Activated T-cell treated with anti-CD3 and anti-CD28 coated beads, Interleukin-2, amount 50 U/mL, for 24 hours (primary cell): ENCODE measurements around the gene RUFY4.

Source experiments
- DNase-seq: peaks from one replicate; pipeline ENCODE4 v3.0.0-alpha.2; 2020
- H3K27ac Mint-ChIP-seq: 2 replicates; pipeline ENCODE4 v1.8.0; 2020; ENCODE audit warnings: mild to moderate bottlenecking, mixed read lengths
- H3K27me3 Mint-ChIP-seq: 2 replicates; pipeline ENCODE4 v1.8.0; 2020; ENCODE audit warnings: mixed read lengths
- H3K36me3 Mint-ChIP-seq: 2 replicates; pipeline ENCODE4 v1.8.0; 2020; ENCODE audit warnings: low read depth, mixed read lengths
- H3K4me1 Mint-ChIP-seq: 2 replicates; pipeline ENCODE4 v1.8.0; 2020; ENCODE audit warnings: low read depth, mixed read lengths
- H3K4me3 Mint-ChIP-seq: 2 replicates; pipeline ENCODE4 v1.8.0; 2020; ENCODE audit warnings: mild to moderate bottlenecking, moderate library complexity, mixed read lengths
- H3K9me3 Mint-ChIP-seq: 2 replicates; pipeline ENCODE4 v1.8.0; 2020; ENCODE audit warnings: mixed read lengths

The RUFY4 gene

DNA sequence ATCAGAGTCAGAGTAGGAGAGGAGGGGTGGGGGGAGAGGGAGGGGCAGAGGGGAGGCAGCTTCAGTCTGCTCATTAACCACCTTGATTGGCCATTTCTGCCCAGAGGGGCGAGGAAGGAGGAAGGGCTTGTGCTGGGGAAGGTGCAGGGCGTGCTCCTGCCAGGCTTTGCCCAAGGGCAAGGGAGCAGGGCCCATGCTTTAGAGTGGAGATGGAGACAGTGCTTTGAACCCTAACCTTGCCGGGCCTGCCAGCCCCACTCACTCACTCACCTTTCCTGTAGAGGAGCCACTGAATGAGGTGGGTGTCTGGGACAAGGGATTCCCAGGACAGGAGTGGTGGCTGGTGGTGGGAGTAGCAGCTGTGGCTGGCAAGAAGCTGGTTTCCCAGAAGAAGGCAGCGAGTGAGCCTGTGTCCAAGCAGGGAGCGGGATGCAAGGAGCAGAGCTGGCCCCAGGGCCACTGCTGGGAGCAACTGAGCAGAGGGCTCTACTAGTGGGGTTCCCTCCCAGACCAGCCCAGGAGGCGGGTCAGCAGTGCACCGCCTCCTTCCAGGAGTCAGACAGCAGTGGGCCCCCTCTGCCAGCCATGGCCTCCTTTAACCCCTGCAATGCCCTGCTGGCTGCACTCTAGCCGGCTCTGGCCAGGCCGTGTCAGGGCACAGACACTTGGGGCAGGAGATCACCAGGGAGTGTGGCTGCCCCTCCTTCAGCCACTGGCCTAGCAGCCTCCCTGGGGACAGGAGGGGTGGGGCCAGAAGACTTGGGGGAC is 3.6 kb upstream of the RUFY4 start:
- Mint-ChIP-seq H3K4me3 (no peak overlapping the region), H3K27ac (no peak overlapping the region), H3K4me1 (peaks cover 8% of the 10 kb centered on the region), H3K27me3 (peaks cover 28% of the 10 kb centered on the region), H3K36me3 (no peaks in the 10 kb centered on the region), H3K9me3 (no peaks in the 10 kb centered on the region)
- no peak for DNase-seq

DNA sequence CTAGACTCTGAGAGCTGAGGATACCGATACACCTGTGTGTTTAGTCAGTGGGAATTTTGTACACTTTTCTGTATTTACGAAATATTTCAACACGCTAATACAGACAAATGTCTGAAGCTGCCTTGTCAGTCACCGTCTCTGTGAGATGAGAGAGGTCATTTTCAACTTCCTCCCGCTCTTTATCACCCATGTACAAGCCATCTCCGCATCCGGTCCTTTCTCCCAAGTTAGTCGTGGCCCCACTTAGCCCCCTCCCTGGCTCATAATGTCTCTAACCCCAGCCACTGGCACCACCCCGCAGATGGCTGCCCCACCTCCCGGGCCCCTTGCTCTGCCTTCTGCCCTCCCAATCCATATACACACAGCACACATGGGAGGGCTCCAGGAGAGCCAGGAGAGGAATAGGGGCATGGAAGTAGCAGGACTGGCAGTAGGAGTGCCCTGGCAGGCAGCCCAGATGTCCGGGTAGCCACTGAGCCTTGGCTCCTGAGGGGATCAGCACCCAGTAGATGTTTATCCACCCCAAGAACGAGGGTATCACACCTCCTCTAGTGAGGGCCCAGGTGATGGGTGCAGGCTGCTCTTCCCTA is 2.0 kb upstream of the RUFY4 start:
- Mint-ChIP-seq H3K4me3 (no peak overlapping the region), H3K36me3 (no peaks in the 10 kb centered on the region), H3K9me3 (no peaks in the 10 kb centered on the region), H3K27me3 (peaks cover 21% of the 10 kb centered on the region), H3K4me1 (peaks cover 8% of the 10 kb centered on the region), H3K27ac (no peak overlapping the region)
- DNase-seq, result no peak

DNA sequence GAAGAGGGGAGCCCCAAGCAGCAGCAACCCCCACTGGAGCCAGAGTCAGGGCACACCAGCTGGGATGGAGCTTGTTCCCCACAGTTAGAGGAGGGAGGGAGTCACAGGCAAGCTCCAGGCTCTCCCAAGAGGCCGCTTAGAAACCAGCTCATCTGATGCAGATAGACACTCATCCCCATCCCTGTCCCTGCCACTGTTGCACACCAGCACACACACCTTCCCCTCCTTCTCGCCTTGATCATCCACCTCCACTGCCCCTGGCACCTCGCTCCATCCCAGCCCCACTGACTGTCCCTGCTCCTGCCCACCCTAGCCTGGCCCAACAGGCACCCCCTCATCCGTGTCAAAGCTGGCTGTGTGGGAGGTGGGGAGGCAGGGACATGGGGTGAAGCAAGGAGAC is 1.5 kb upstream of the RUFY4 start:
- peaks cover 21% of the 10 kb centered on the region for H3K27me3 Mint-ChIP-seq
- H3K4me3 Mint-ChIP-seq, result no peak overlapping the region
- no peaks in the 10 kb centered on the region for H3K9me3 Mint-ChIP-seq
- H3K4me1 Mint-ChIP-seq, result peaks cover 8% of the 10 kb centered on the region
- no peaks in the 10 kb centered on the region for H3K36me3 Mint-ChIP-seq
- no peak for DNase-seq
- no peak overlapping the region for H3K27ac Mint-ChIP-seq

GRCh38 chr2:218069606-218070300 is 700 bp downstream of the RUFY4 start:
- no peaks in the 10 kb centered on the region for H3K9me3 Mint-ChIP-seq
- no peak overlapping the region for H3K4me3 Mint-ChIP-seq

DNA sequence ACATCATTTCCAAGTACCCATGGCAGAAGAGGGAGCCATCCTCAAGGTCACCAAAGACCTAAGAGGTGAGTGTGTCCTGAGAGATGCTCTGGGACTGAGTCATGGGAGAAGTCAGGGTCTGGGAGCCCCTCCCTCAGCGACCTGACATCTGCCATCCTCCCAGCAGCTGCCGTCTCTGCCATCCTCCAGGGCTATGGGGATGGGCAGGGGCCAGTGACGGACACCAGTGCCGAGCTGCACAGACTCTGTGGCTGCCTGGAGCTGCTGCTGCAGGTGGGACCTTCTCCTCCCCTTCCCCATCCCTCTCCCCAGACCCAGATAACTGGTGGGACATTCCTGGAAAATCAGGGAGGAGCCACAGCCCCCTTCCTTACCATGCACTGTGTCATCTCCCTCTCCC is 1.5 kb downstream of the RUFY4 start:
- Mint-ChIP-seq H3K4me1 (peaks cover 8% of the 10 kb centered on the region), H3K27ac (no peak overlapping the region), H3K9me3 (no peaks in the 10 kb centered on the region), H3K36me3 (no peaks in the 10 kb centered on the region), H3K27me3 (peaks cover 26% of the 10 kb centered on the region), H3K4me3 (no peak overlapping the region)
- DNase-seq, result no peak

More at GRCh38 chr2:218069606-218070300, 700 bp downstream of the RUFY4 start:
- H3K27ac Mint-ChIP-seq, result no peak overlapping the region
- peaks cover 8% of the 10 kb centered on the region for H3K4me1 Mint-ChIP-seq
- no peak for DNase-seq
- peaks cover 26% of the 10 kb centered on the region for H3K27me3 Mint-ChIP-seq
- no peaks in the 10 kb centered on the region for H3K36me3 Mint-ChIP-seq

DNA sequence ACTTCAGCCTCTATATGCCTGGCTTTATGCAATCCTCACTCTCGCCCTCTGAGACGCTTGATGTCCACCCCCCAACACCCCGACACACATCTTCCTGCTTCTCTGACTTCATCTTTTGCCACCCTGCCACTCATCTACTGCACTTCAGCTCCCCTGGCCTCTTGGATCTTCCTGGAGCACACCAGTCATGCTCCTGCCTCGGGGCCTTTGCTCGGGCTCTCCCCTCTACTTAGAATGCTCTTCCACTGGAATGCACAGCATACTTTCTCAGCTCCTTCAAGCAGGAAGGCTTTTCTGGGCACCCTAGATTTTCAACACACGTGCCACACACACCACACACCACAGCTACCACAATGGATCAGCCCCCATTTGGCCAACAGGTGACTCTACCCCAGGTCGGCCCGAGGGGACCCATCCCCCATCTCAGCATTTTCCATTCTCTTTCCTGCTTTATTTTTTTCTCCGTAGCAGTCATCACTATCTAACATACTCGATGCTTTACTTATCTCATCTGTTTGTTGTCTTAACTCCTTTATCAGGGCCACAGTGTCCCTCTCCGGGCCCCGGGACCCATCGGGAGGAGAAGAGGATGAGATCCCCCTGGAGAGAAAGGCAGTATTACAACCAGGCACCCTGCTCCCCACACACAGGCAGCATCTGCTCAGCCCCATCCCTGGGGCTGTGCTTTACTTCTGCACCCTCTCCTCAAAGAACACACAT is 2.3 kb downstream of the RUFY4 start:
- no peak for DNase-seq
- H3K4me3 Mint-ChIP-seq, result no peak overlapping the region
- H3K9me3 Mint-ChIP-seq, result no peaks in the 10 kb centered on the region
- H3K36me3 Mint-ChIP-seq, result no peaks in the 10 kb centered on the region
- H3K4me1 Mint-ChIP-seq, result peaks cover 8% of the 10 kb centered on the region
- peaks cover 26% of the 10 kb centered on the region for H3K27me3 Mint-ChIP-seq
- H3K27ac Mint-ChIP-seq, result no peak overlapping the region

DNA sequence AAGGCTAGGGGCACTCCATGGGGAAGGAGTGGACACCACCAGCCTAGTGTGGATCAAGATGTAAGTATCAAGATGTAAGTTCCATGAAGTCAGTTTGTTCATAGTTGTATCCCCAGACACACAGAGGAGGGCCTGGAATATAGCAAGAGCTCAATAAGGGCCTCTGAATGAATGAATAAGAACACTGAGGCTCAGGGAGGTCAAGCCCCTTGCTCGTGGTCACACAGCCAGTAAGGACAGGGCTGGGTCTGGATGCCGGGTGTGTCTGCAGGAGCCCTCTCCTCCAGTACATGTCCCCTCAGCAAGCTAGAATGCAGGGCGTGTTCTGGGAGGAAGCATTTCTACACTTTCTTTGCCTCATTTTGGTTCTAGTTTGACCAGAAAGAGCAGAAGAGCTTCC is 2.9 kb downstream of the RUFY4 start:
- no peak for DNase-seq
- H3K4me3 Mint-ChIP-seq, result no peak overlapping the region
- peaks cover 8% of the 10 kb centered on the region for H3K4me1 Mint-ChIP-seq
- H3K27ac Mint-ChIP-seq, result no peak overlapping the region
- peaks cover 21% of the 10 kb centered on the region for H3K27me3 Mint-ChIP-seq
- H3K9me3 Mint-ChIP-seq, result no peaks in the 10 kb centered on the region
- no peaks in the 10 kb centered on the region for H3K36me3 Mint-ChIP-seq

DNA sequence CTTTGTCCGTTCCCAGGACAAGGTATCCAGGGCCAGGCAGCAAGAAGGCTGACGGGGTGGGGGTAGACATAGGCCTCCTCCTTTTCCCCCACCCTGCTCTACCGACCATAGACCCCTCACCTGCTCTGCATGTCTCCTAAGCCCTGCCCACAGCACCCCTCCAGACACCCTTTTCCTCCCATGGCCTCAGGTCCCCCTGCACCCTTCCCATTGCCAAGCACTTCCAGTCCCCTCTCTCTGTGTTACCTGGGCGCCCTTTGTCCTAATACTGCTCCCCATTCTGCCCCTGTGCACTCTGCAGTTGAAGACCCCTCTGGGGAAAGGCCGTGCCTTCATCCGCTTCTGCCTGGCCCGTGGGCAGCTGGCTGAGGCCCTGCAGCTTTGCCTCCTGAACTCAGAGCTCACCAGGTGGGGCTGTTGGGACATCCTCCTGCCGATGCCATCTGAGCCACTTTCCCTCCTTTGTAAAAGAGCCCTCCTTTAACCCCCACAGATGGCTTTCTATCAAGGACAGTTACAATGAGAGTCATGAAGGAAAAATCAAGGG is 3.5 kb downstream of the RUFY4 start:
- H3K27me3 Mint-ChIP-seq, result peaks cover 15% of the 10 kb centered on the region
- no peak overlapping the region for H3K4me3 Mint-ChIP-seq
- H3K9me3 Mint-ChIP-seq, result no peaks in the 10 kb centered on the region
- no peaks in the 10 kb centered on the region for H3K36me3 Mint-ChIP-seq
- DNase-seq, result no peak
- no peak overlapping the region for H3K27ac Mint-ChIP-seq
- peaks cover 8% of the 10 kb centered on the region for H3K4me1 Mint-ChIP-seq

DNA sequence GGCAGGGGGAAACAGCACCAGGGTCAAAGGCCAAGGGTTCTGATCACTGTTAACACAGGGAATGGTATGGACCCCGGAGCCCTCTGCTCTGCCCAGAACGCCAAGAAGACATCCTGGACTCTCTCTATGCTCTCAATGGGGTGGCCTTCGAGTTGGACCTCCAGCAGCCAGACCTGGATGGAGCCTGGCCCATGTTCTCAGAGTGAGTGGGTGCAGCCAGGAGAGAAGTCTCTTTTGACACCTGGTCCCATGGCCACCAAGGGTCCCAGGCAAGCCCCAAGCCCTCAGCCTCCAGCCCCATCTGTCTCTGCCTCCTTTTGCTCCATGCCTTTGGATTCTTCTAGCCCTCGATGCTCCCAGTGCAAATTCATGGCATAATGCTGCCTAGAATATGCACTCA is 4.1 kb downstream of the RUFY4 start:
- H3K9me3 Mint-ChIP-seq, result no peaks in the 10 kb centered on the region

GRCh38 chr2:218074031-218074430 is 5.0 kb downstream of the RUFY4 start:
- H3K4me1 Mint-ChIP-seq, result peaks cover 4% of the 10 kb centered on the region
- no peak for DNase-seq

More for the DNA sequence above, 4.1 kb downstream of the RUFY4 start:
- H3K36me3 Mint-ChIP-seq, result no peaks in the 10 kb centered on the region
- H3K4me1 Mint-ChIP-seq, result peaks cover 8% of the 10 kb centered on the region
- DNase-seq, result no peak
- H3K27me3 Mint-ChIP-seq, result peaks cover 10% of the 10 kb centered on the region
- H3K4me3 Mint-ChIP-seq, result no peak overlapping the region
- no peak overlapping the region for H3K27ac Mint-ChIP-seq

DNA sequence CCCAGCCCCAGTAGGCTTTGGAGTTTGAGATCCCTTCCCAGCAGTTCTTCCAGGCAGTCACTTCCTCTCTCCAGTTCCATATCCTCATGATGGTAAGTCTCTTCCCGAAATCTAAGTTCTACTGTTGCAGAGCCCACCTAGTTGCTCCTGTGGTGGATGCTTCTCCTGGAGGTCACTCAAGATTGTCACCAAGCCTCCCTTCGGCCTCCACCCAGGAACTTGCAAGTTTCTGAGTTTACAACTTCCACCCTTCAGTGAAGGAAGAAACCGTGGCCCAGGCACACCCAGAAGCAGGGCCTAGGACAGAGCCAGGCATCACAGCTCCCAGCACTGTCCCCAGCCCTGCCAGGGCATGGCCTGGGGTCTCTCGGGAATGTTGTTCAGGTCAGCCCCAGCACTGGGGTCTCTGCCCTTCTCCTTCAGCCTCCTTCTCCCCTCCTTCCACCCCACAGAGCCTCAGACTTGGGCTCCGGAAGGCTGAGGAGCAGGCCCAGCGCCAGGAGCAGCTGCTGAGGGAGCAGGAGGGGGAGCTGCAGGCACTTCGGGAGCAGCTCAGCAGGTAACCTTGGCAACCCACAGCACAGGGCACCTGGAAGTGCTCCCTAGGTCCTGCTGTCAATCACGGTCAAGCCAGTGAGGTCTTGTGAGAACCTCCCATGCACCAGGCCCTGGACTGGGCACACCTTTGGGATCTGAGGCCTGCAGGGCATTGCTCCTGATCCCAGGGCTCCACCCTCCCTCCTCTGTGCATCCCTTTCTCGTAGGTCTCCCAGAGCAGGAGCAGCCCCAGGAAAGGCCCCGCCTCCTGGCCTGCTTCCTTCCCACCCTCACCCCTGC is 7.1 kb downstream of the RUFY4 start:
- no peak for DNase-seq
- no peaks in the 10 kb centered on the region for H3K36me3 Mint-ChIP-seq
- H3K27ac Mint-ChIP-seq, result no peak overlapping the region
- no peaks in the 10 kb centered on the region for H3K9me3 Mint-ChIP-seq
- no peak overlapping the region for H3K4me3 Mint-ChIP-seq
- H3K4me1 Mint-ChIP-seq, result no peaks in the 10 kb centered on the region
- peaks cover 5% of the 10 kb centered on the region for H3K27me3 Mint-ChIP-seq

More at GRCh38 chr2:218074031-218074430, 5.0 kb downstream of the RUFY4 start:
- H3K27me3 Mint-ChIP-seq, result peaks cover 5% of the 10 kb centered on the region
- H3K9me3 Mint-ChIP-seq, result no peaks in the 10 kb centered on the region
- H3K4me3 Mint-ChIP-seq, result no peak overlapping the region
- no peak overlapping the region for H3K27ac Mint-ChIP-seq
- no peaks in the 10 kb centered on the region for H3K36me3 Mint-ChIP-seq

- H3K9me3 Mint-ChIP-seq, result no peaks in the 10 kb centered on the region
- H3K36me3 Mint-ChIP-seq, result no peaks in the 10 kb centered on the region
These were observed 8.6 kb downstream of the RUFY4 start for GRCh38 chr2:218077464-218078216.

More at GRCh38 chr2:218077464-218078216, 8.6 kb downstream of the RUFY4 start:
- Mint-ChIP-seq H3K4me3 (no peak overlapping the region), H3K27ac (no peak overlapping the region), H3K4me1 (no peaks in the 10 kb centered on the region), H3K27me3 (peaks cover 5% of the 10 kb centered on the region)
- DNase-seq, result no peak
